EL (cell line): ENCODE results near the gene PPM1L.
A peak's percentile ranks its signal among the peaks of the same experiment; 100 is the strongest.
"Not testable (repeated sequence)": the region's sequence is repeated elsewhere in the genome, so short reads cannot be mapped to it uniquely, and the experiment has no call there.

Experiments used
- DNase-seq: peaks from one replicate; pipeline ENCODE4 v3.0.0-alpha.2; 2016

Gene PPM1L

DNA sequence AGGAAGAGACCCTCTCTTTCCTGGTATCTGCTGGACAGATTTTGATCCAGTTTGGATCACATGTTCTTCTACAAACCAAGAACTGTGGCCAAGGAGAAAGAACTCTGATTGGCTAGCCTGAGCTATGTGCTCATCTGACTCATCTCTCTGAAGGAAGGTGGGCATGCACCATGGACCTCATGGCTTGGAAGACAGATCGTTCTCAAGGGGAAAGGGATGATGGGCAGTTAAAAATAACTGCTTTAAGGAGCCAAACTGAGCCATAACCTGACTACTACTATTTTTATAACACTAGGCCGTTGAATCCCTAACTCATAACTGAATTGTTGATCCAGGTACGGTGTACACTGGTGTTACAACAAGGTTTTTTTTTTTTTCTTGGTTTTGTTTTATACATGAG lies 236.7 kb downstream of the PPM1L start:
- no peak for DNase-seq

DNA sequence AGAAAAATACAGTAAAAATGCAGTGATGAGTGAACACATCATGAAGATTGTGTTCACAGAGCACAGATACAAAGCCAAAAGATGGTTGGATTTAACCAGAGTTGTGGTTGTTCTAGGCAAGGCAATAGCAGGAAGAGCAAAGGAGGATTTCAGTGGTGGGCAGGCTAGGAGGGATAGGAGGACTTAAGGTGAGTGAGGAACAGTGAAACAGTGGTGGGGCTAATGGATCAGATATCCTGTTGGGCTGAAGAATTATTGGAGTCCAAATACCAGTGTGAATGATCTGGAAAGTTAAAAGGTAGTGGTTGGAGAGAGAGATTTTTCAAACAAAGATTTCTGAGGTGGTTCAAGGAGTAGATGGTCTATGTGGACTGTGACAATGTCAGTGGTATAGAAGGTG lies 240.8 kb downstream of the PPM1L start:
- no peak for DNase-seq

DNA sequence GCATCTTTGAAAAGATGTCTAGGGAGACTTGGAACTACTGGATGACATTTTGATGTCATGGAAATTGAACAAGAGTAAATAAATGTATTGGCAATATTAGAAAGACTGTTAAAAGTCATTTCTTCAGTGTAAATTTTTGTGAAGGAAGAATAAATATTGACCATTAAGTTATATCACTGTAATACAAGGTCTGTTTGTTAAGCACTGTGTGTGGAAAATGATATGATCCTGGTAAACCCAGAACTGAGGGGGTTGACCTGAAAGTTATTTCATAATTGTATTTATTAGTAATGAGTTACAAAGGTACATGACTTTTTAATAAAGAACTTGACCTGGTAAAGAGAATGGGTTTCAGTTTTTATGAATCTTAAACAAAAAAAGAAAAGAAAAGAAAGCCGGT lies 242.6 kb downstream of the PPM1L start:
- no peak for DNase-seq

DNA sequence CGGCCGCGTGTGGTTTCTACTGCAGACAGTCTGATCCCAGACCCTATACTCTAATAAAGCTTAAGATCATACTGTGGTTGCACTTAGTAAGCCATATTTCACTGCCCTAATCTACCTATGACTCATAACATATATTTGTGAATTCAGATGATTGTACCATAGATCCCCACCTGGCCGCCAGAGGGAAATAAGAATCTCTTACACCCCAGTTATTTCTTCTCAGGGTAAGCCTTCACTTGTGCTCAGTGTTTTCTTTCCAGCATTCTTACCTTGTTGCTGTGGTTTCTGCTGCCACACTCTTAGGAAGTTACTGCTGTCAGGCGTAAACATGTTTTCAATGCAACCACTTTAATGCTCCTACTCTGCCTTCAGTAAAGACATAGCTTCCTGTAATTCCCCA lies 243.2 kb downstream of the PPM1L start:
- no peak for DNase-seq

DNA sequence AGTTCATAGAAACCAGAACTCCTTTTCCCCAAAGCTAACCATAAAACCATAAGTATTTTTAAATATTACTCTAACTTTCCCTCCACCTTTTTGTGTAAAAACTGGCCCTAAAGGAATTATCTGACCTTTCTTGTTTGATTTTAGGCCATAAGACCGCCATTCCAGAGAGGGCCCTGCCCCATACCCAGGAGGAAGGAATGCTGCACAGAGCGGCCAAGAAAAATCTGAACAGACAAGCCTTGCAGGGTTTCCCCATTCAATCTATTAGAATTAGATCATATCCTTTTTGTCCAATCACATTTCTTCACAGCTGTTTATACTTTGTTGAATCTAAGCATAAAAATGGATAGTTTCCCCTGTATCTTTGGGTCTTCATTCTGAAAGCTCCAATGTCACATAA lies 252.1 kb downstream of the PPM1L start:
- DNase-seq: no peak

DNA sequence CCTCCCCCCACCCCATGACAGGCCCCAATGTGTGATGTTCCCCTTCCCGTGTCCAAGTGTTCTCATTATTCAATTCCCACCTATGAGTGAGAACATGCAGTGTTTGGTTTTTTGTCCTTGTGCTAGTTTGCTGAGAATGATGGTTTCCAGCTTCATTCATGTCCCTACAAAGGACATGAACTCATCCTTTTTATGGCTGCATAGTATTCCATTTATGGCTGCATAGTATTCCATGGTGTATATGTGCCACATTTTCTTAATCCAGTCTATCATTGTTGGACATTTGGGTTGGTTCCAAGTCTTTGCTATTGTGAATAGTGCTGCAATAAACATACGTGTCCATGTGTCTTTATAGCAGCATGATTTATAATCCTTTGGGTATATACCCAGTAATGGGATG lies 254.1 kb downstream of the PPM1L start:
- not testable (repeated sequence) for DNase-seq

DNA sequence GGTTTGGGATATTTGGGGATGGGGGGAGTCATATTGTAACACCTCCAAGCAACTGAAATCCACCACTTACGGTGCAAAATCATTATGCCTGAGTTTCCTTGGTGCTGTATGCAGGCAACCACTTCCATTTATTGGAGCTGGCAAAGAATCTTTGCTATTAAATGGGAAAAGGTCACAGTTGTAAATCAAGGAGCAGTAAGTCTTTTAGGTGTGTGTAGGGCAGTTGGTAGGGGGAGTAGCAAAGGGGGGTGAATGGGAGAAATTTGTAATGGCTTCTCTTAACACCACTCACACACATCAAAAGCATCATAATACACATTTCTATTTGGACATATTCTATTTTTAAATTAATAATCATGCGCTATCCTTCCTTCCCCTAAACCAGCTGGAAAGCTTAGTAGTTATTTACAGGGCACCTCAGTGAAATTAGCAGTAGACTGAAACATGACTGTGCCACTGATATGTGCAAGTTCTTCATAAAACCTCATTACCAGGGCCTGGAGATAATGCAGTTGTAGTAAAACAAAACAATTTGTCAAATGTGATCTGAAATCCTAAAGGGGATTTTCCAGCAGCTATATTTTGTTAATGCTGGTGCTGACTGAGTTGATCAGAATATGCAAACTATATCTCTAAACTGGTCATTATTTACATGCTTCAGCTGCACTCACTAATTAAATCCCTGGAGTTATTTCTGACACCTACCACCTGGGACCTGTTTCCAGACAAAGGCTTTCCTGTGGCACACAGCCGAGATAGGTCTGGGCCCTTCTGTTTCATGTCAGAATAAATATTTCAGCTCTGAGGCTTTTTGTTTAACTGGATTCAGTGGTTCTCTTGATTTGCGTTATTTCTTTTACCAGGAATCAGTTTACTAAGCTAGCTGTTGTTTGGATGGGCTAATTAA lies 259.1 kb downstream of the PPM1L start:
- DNase-seq: no peak

DNA sequence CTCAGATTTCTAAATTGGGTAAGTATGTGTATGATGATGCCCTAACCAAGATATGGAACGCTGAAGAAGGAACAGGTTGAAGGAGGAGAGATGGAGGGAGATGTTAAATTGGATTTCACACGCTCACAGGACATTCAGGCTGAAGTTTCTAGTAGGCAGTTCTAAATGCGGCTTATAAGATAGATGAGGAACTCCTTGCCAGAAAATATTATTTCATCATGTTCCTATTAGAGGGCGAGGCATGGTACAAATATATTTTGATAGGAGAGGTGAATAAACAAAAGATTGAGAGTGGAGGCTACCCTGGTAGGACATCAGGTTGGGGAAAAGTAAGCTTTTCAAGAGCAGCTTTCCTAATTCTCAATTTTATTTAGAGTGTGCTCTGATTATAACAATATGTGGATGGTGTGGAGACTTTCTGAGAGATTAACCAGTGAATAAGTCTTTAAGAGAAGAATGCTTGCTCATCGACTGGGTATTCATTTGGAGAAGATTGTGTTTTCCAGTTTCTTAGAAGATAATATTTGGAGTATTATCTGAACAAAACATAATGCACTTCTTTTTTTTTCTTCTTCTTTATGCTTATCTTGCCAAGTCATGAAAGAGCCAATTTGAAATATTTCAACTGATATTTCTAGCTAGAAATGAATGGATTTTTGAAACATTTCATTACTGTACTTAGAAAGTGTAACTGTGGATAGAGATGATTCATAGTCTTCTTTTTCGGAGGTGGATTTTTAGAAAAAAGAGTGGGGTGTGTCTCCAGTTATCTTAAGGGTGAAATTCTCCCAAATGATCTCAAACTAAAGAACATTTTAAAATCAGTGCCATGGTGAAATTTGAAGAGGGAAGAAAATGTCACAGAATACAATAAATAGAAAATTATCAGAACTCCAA lies 260.6 kb downstream of the PPM1L start:
- DNase-seq: no peak

DNA sequence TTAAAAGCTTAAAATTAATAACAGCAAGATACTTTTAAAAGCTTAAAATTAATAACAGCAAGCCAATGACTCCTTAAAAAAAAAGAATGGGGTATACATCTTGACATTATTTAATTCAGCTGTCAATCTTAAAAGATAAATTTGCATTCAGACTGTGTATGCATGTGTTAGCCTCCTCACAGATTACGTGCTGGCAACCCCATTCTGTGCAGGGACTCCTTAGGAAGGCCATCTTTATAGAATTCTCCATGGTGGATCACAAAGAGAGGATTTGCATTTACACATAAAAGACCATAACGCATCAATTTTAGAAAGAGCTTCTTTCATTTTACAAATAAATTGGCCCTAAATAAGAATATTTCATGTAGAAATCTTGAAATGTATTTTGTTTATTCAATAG lies 261.9 kb downstream of the PPM1L start:
- DNase-seq: no peak

DNA sequence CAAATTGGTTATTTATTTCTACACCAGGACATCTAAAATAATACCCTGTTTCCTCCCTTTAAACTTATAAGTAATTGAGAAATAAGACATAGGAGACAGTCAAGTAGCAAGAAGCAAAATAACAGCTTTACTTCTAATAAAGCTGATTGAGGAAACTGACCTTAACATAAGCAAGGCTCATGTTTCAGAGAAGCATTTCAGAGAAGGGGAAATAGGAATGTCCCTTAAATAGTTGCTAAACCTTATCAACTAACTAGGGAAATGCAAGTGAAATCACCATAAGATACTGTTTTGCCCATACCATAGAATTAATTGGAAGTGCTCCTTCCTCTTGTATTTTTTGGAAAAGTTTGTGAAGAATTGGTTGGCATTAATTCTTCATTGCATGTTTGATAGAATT lies 264.2 kb downstream of the PPM1L start:
- no peak for DNase-seq

DNA sequence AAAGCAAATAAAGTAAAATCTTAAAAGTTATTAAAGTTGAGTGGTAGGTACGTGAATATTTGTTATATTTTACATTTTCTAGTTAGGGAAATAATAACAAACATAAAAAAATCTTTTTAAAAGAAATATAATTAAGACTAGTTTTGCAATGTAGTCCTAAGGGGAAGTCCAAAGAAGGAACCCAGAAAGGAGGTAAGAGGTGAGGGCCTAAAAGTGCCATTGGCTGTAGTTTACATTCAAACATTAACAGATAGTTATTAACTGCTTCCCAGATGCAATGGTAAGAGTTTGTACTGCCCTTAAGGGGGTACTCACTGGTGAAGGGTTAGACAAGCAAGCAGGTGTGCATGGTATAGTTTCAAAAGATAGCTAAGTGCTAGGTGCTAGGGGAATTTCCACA lies 269.9 kb downstream of the PPM1L start:
- no peak for DNase-seq

DNA sequence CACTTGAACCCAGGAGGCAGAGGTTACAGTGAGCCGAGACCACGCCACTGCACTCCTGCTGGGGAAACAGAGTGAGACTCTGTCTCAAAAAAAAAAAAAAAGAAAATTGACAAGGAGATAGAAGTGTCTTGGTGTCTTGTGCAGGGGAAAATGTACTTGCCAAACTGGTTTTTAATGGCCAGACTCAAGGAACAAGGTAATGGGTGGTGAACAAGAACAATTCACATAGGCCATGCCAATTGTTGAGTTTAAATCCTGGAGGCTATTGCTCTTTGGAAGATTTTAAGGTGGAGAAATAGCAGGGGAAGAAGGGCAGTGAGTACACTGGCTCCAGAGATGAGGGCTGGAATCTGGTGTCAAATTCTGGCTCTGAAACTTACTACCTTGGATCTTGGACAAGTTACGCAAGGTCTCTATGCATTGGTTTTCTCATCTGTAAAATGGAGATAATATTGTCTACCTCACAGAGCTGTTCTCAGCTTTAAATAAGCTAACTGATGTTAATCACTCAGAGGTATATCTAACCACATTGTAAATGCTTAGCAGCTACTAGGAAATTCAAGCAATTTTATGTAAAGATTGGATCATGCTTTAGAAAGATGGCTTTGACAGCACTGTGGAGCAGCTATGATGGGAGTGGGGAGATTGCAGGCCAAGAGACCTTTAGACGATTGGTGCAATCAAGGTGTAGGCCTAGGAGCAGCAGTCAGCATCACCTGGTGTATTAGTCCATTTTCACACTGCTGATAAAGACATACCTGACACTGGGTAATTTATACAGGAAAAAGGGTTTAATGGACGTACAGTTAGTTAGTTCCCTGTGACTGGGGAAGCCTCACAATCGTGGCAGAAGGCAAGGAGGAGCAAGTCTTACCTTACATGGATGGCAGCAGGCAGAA lies 270.8 kb downstream of the PPM1L start:
- no peak for DNase-seq

DNA sequence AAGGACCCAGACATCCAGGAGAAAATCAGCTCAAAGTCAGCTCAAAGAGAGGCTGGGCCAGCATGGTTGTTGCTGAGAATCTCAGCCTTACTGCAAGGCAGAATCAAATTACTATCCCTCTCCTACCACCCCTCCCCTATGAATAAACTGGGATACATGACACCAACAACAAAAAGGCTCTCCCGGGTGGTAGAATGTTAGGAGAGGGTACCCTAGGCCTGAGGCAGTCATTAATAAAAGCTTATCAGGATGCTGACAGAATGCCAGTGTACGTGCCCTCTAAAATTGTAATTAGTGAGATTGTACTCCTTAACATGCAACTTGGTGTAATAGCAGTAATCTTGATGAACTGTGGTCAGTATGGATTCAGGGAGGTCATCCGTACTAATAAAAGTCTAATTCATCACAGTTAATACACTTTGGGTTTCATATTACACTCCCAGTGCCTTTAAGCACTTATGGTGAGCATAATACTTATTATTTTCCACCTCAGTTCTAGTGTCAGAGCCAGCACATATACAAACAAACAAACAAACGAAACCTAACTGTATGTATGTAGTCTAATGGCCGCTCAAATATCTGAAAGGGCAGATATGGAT lies 272.6 kb downstream of the PPM1L start:
- no peak for DNase-seq

DNA sequence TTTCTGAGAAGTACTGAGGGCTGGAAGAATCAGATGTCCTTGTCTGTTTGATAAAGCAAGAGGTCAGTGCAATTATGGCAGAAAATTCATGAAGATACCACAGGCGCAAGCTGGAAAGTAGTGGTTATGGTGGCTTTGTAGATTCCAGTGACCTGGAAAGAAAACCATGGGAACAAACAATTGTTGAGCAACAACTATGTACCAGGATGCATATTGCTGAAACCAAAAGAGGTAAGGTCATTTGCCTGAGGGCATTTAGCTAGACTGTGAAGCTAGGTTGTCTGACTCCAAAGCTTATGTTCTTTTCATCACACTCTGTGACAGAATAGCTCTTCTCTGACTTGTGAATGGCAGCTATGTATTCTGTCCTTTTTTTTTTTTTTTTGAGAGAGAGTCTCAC lies 275.1 kb downstream of the PPM1L start:
- no peak for DNase-seq

DNA sequence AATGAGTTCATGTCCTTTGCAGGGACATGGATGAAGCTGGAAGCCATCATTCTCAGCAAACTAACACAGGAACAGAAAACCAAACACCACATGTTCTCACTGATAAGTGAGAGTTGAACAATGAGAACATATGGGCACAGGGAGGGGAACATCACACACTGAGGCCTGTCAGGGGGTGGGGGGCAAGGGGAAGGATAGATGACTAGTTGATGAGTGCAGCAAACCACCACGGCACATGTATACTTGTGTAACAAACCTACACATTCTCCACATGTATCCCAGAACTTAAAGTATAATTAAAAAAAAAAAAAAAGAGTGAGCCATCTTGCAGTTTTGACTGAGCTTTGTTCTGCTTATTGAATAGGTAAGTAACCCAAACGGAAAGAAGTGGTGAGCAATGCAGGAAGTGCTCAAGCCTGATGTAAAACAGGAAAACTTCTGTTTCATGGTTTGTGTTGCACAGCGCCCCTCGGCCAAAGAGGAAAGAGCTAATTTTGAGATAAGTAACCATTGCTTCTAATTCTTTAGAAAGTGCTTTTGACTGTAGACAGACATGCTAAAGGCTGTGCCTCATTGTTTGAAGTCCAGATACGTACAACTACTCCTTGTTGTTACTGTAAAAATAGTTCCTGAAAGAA lies 279.0 kb downstream of the PPM1L start:
- DNase-seq: not testable (repeated sequence)

DNA sequence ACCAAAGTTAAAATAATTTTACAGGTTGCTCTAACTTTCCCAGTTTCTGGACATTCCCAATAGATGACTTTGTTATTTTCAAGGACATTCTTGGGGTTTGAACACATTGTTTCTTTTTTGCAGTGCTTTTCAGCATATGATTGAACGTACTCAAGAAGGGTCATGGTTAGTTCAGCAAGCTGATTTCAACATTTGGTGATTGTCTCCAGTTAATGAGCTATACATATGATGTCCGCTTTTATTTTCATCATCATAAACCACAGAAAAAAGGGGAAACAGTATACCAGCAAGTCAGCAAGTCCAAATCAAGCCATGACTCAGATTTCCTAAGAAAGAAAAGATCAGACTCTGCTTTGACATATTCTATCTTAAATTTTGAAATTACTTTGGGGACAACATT lies 279.7 kb downstream of the PPM1L start:
- DNase-seq: peak; percentile 13

DNA sequence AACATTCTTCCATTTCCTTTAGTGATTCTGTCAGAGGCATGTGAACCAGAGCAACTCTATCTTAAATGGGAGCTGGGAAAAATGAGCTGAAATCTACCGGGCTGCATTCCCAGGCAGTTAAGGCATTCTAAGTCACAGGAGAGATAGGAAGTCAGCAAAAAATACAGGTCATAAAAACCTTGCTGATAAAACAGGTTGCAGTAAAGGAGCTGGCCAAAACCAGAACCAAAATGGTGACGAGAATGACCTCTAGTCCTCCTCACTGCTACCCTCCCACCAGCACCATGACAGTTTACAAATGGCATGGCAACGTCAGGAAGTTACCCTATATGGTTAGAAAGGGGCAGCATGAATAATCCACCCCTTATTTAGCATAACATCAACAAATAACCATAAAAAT lies 282.7 kb downstream of the PPM1L start:
- DNase-seq: peak; percentile 17

DNA sequence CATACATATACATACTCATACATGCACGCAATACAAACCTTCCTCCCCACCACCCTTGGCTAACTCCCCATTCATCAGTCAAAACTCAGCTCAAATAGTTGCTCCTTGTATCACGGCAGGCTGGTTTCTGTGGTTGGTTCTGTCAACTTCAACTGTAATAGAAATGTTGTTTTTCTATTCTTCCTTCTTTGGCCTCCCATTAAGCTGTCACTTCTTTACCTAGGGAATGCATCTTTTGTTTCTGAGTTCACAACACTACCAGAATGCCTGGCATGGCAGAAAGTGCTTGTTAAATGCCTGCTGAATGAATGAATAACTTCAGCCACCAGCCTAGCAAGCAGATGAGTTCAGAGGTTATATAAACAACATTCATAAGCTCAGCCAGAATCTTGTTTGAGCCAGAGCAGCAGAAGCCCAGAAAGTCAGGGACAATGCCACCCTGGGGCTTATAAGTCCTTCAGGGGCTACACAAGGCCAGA lies 286.0 kb downstream of the PPM1L start:
- peak; percentile 41 for DNase-seq

DNA sequence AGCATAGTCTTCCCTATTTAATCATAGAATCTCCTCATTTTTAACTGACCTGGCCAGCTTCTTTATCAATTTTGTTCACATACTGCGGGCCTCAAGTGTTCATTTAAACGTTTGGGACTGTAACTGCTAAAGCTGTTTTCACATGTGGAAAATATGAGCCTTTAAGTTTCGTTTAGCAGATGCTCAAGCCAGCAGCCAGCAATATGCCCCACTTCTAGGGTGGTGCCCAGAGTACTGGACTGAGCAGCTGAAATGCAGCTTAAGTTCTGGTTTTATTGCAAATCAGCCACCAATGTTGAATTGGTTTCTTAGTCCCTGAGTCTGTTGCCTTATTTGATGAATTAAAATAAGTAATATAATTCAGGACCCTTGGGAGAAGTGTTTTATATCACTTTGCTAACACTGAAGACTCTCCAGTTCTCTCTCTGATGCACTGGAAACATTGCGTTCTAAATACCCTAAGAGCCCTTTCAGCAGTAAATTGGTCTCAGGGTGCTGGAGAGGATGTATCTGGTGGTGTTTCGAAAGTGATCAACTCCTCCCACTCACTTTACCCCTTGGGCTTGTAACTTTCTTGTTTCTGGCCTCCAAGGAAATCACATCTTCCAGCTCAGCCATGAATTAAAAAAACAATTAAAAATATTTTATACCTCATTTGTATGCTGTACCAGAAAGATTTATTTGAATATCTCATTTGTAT lies 287.5 kb downstream of the PPM1L start:
- DNase-seq: no peak

DNA sequence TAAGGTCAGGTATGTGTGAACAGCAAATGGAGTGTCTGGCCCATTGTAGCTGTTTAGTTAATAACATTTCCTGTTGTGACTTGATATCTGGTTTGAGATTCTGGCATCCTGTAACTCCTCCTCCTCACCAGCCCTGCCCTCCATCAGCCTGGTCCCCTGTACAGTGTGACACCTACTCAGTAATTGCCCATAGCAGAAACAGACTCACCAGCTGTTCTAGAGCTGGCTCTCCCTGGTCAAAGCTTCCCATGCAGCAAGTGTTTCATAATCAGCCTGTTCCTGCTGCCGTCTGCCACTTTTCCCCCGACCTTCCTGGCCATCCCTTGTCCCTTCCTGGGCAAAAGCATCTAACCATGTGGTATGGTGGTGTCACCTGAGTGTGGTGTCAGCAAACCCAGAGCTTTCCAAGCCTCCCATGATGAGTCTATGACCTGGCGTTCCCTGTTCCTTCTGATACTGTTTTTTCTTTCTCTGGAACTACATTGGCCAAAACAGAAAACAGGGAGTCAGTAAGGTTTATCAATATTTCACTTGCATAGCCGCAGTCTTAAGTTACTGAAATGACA lies 293.7 kb downstream of the PPM1L start:
- no peak for DNase-seq

DNA sequence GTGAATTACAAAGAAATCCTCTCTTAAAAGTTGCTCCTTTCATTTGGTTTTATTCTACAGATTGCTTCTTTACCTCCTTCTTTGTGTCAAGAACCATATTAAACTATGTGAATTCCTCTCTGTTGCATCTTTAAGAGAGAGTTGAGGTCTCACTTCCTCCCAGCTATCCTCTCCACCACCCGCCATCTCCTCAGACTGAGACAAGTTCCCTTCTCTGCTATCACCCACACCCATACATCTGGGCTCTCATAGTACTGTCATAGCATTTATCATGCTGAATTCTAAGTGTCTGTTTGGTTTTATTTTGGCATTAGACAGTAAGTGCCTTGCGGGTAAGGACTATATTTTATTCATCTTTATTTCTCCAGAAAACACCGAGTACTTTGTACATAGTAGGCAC lies 294.9 kb downstream of the PPM1L start:
- DNase-seq: no peak
